Raji (cell line): ENCODE data around the gene ANXA10.

ENCODE experiments used
- POLR2A ChIP-seq: IDR thresholded peaks from 2 replicates; pipeline ENCODE4 v1.6.1; 2011; ENCODE audit warnings: low read depth, low read length, control low read depth; ENCODE audit not compliant: insufficient read depth

ANXA10 gene, protein sequence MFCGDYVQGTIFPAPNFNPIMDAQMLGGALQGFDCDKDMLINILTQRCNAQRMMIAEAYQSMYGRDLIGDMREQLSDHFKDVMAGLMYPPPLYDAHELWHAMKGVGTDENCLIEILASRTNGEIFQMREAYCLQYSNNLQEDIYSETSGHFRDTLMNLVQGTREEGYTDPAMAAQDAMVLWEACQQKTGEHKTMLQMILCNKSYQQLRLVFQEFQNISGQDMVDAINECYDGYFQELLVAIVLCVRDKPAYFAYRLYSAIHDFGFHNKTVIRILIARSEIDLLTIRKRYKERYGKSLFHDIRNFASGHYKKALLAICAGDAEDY

DNA sequence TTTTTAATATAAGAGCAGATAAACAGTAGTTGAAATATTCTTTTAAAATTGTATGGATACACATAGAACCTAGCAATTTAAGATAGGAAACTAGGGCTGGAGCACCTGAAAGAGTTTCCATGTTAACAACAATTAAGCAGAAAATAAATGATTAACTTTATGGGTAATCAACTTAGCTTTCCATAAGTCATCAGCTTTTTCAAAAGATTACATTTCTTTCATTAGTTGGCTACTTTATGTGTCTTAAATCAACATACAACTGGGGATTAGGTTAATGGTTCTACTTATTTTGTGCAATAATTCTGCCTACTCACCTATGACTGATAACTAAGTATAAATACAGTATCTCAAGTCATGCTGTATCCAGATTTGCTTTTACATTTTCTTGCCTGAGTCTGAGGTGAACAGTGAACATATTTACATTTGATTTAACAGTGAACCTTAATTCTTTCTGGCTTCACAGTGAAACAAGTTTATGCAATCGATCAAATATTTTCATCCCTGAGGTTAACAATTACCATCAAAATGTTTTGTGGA is at the start of gene ANXA10:
ANXA10 (plus strand) TSS at position 362 of the 537 bp plus-strand sequence; CDS start at position 526, 164 bp downstream.
- TF ChIP-seq POLR2A, result no peak

DNA sequence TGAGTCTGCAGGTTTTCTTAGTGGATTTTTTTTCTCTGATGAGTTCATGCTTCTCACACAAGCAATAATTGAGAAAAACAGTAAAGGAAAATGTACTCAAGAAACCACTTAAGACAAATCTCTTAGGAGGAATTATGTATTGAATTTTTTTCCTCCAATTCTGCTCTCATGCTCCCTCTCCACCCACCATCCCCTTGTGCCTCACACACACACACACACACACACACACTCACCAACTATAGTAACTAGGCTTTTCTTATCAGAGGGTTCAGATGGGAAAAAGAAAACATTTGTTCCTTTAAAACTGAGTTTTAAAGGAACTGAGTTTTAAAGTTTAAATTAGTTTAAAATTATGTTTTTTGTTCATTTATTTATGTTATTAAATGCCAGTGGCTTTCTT is 47.0 kb upstream of the ANXA10 start:
- no peak for TF ChIP-seq POLR2A

DNA sequence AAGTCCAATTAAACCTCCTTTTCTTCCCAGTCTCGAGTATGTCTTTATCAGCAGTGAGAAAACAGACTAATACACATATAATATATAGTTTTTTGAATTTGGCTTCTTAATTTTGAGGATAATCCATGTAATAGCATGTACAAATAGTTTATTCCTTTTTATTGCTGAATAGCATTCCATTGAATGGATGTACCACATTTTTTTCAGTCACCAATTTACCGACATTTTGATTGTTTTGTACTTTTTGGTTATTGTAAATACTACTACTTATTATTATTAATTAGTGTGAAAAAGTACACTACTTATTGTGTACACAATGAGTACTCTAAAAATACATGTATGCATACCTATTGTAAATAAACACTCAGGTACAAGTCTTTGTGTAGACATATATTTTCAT is 42.3 kb upstream of the ANXA10 start:
- no peak for TF ChIP-seq POLR2A

DNA sequence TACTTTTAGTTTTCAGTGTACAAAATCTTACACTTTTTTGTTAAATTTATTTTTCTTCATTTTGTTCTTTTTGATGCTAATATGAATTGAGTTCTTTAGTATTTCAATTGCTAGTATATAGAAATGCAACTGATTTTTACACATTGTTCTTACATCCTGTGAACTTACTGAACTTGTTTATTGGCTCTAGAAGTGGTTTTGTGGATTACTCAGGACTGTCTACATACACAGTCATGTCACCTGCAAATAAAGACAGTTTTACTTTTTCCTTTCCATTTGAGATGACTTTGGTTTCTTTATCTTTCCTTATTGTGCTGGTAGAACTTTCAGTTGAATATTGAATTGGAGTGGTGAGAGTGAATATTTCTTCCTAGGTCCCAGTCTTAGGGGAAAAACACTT is 40.8 kb upstream of the ANXA10 start:
- TF ChIP-seq POLR2A, result no peak

DNA sequence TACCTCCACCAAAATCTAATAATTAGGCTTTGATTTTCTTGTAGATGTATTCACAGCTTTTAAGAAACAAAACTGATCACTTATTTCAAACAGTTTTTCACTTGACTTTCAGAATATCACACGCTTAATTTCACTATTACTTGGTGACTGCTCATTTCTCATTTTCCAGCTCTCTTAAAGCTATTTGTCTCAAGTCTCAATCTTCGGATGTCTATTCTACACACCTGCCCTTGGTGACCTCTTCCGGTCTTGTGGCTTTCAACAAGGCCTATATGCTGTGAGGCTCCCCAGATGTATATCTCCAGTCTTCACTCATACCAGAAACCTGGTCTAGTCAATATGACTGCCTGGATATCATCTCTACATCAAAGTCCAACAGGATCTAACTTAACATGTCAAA is 34.9 kb upstream of the ANXA10 start:
- TF ChIP-seq POLR2A, result no peak

DNA sequence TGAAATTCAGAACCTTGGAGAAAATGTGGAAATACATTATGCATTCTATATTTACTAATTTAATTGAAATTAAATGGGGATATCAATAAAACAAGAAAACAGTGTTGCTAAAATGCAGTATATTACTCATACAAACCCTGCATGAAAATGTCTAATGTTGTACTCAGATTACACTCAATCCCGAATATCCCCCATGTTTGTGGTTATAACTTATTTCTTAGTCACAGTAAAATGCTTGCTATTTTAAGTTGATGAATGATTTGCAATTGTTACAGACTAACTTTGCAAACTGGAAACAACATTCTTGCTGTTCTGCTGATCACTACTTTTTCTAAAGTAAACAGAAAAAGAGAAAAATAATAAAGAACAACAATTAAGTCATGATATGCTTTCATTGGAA is 33.1 kb upstream of the ANXA10 start:
- no peak for TF ChIP-seq POLR2A

DNA sequence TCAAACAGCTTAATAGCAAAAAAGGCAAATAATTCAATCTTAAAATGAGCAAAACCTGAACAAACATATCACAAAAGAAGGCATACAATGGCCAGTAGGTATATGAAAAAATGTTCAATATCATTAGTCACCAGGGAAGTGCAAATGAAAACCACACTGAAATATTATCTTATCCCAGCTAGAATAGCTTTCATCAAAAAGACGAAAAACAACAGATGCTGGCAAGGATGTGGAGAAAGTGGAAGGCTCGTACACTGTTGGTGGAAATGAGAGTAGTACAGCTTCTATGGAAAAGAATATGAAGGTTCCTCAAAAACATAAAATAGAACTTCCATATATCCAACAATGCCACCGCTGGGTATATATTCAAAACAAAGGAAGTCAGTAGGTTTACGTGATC is 29.3 kb upstream of the ANXA10 start:
- TF ChIP-seq POLR2A, result no peak

DNA sequence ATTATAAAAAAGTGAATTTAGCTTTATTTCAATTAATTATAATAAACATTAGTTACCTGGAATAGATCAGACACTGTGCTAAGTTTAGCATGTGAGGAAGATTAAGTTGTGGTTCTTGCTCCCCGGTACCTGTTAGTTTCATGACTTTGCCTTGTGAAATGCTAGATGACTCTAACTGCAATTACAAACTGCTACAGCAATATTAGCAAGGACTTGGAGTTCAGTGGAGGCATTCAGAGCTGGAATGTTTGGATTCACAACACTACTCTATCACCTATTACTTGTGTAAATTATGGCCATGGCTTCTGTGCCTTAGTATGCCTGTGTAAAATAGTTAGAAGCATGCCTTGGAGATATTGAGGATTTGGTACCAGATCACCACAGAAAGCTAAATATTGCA is 21.4 kb upstream of the ANXA10 start:
- no peak for TF ChIP-seq POLR2A

DNA sequence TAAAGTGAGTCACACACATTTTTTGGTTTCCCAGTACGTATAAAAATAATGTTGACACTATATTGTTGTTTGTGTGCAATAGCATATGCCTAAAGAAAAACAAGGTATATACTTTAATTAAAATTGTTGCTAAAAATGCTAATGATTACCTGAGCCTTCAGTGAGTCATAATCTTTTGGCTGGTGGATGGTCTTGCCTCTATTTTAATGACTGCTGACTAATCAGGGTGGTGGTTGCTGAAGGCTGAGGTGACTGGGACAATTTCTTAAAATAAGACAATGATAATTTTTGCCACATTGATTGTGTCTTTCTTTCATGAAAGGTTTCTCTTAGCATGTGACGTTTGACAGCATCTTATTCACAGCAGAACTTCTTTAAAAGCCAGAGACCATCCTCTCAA is 21.0 kb upstream of the ANXA10 start:
- TF ChIP-seq POLR2A, result no peak

DNA sequence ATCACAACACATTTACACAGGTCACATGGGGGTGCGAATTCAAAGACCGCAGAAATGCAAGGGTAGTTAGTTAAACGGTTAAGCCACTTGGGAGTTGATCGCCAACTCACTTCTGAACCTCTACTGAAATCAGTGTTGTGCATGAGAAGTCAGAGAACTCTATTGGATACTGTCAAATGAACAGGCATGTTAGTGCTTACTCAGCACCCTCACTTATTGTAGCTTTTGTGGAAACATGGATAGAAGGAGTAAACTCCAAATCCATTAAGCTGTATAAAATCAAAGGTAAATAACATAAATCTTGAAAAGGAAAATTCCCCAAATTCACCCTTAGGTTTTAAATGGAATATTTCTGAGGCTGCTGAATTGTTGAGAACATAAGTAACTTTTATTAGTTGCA is 17.5 kb upstream of the ANXA10 start:
- no peak for TF ChIP-seq POLR2A

DNA sequence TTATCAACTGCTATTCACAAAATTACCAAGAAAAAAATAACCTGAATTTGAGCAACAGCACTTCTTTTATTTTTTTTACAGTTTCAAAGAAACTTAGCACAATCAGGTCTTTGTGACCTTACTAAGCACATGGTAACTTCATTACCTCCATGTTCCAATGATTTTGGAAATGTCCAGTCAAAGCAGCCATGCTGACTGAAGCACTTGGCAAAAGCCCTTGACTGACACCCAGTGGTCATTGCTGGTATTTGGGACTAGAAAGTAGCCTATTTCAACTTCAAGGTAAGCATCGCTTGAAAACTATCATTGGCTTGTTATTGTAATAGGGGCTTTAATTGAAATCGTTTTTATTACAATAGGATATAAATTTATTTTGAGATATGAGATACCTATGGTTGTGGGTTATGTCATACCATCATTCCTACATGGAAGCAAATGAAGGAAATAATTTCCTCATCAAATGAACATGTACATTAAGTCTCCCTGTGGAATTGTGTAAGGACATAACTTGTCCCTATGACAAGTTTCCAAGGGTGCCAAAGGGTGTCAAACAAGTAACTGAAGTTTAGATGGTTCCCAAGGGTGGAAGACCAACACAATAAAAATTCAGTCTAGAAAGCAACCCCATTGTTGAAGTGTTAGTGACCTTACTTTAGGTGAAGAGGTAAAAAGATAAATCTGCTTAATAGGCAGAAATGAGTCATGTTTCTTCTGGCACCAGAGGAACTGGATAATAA is 15.2 kb upstream of the ANXA10 start:
- no peak for TF ChIP-seq POLR2A

DNA sequence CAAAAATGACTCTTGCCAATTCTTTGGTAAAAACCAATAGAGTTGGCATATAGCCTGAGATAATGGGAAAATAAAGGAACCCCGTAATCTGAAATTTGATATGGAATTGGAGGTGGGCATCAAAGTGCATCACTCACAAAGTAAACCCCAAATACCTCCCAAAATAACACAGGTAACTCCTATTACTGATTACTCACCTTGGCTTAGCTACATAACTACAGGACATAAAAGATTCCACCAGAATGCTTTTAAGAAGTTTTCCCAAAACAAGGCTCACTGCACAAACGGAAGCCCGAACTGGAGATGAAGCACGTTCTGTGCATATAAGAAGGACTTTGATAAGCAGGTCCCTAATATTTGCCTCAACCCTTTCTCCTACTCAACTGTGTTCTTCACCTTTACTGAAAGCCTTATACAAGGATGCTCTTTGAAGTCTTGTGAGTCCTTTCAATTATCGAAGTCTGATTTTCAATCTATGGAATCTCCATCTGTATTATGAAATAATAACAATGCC is 14.6 kb upstream of the ANXA10 start:
- no peak for TF ChIP-seq POLR2A

DNA sequence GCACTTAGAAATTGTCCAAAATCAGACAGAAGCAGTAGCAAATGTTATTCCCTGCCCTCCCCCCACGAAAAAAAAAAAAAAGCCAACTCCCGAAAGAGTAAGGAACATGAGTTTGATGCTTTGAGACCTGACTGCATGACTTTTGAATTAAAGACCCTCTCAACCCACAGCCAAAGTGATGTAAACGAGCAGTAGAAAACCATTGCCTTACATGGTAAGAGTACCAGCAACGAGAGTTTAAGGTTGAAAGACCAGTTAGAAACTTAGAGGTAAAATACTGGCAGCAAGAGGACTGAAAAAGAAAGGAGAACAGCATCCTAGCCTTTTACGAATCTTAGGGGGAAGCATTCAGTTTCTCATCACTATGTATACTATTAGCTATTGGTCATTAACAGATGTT is 10.0 kb upstream of the ANXA10 start:
- TF ChIP-seq POLR2A, result no peak

DNA sequence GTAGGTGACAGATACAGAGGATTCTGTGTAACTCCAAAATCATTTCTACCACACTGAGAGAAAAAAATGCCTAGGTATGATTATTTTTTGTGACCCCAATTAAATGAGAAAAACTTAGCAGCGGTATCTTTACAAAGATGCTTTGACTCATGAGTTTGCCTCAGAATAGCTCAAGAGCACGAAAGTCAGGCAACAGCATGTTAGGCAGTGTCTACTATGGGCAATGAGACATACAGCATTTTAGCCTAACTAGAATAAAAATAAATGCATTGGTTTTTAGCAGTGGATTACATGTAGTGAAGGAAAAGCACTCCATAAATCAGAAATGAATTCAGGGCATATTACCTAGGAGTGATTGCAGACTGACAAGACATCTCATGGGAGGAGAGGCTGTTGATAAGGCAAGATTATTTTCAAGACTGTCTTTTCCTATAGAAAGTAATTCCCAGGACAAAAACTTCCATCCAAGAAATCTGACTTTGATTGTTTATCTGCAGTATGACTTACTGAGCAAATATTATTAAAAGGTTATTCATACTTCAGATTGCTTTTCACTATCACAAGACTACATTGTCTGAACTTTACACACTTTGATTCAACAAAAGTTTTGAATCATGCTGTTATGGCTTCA is 3.6 kb downstream of the ANXA10 start:
- TF ChIP-seq POLR2A, result no peak

DNA sequence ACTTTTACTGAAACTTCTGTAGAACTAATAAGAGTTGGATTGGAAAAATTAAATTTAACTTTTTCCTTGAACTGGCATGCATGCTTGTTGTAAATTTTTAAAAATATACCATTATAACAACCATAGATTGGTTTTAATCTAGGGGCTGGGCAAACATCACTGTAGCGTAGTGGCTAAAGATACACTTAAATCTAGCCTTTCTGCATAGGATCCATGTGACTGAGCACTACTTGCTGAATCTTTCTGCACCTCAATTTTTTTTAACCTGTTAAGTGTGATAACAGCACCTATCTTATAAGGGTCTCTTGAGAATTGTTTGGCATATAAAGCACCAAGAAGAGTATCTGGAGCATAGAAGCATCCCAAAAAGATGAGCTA is 4.1 kb downstream of the ANXA10 start:
- TF ChIP-seq POLR2A, result no peak

DNA sequence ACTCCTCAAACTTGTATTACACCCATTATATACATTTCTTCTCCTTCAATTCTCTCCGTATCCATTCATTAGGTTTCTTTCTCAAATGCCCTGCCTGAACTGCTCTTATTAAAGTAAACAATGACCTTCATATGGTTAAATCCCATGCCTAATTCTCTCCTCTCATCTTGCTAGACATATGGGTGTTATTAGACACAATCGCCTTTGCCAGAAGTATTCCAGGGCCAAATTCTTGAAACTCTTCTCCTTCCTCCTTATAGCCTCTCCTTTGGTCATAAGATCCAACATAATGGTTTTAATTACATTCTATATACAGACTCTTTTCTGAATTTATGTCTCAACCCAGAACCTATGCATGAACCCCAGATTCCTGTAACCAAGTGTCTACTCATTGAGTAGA is 4.8 kb downstream of the ANXA10 start:
- TF ChIP-seq POLR2A, result no peak
